Suprapubic skin (tissue), 4 donors: ENCODE results near the gene IQCH. TPM values are rescaled to one million over a fixed set of nuclear protein-coding genes. Genes with fewer than 3 reads are reported as not detected.

Experiments used
- DNase-seq, 2 donors: peaks; one replicate each; pipeline ENCODE4 v3.0.0-alpha.2; 2019; ENCODE audit warnings: low spot score in 2 of 2
- H3K27ac ChIP-seq: fragments of 200-600 bp; sonication (generic); one replicate; pipeline ENCODE4 v1.5.1; 2019
- H3K27me3 ChIP-seq: fragments of 200-600 bp; sonication (generic); one replicate; pipeline ENCODE4 v1.5.1; 2019
- H3K36me3 ChIP-seq: fragments of 200-600 bp; sonication (generic); one replicate; pipeline ENCODE4 v1.5.1; 2019
- H3K4me1 ChIP-seq: fragments of 200-600 bp; sonication (generic); one replicate; pipeline ENCODE4 v1.5.1; 2019
- H3K4me3 ChIP-seq: fragments of 200-600 bp; sonication (generic); one replicate; pipeline ENCODE4 v1.5.1; 2019; ENCODE audit warnings: mild to moderate bottlenecking
- H3K9me3 ChIP-seq: fragments of 200-600 bp; sonication (generic); one replicate; pipeline ENCODE4 v1.5.1; 2019
- CTCF ChIP-seq, 2 donors: fragments of 200-600 bp in 1 of 2; fragments of 450-650 bp in 1 of 2; sonication (generic) in 1 of 2; IDR thresholded peaks; one replicate each; pipeline ENCODE4 v1.5.1; 2016 to 2019; ENCODE audit warnings: antibody characterized with exemption in 2 of 2, mild to moderate bottlenecking in 1 of 2, moderate library complexity in 1 of 2
- EP300 ChIP-seq: sonication (generic); formaldehyde crosslinking; IDR thresholded peaks from one replicate; pipeline ENCODE4 v1.6.1; 2017; ENCODE audit warnings: antibody characterized with exemption
- POLR2A ChIP-seq, 2 donors: fragments of 450-650 bp; IDR thresholded peaks; one replicate each; pipeline ENCODE4 v1.6.1; 2017; ENCODE audit warnings: antibody characterized with exemption in 2 of 2, mild to moderate bottlenecking in 2 of 2, moderate library complexity in 2 of 2
- POLR2AphosphoS5 ChIP-seq, 3 donors: sonication (generic); formaldehyde crosslinking; IDR thresholded peaks; one replicate each; pipeline ENCODE4 v1.6.1; 2017; ENCODE audit warnings: antibody characterized with exemption in 3 of 3
- WGBS: methylation state at CpG from one replicate; pipeline ENCODE4 v1.1.5; 2018; 5-methylcytosine and 5-hydroxymethylcytosine counted together
- total RNA-seq, 4 donors: library from RNA; depleted of rRNA; stranded (reverse); fragments of >200 nt; gene quantifications; one replicate each; pipeline ENCODE4 v1.1.0, GENCODE V29; 2016

IQCH gene
- total RNA-seq, 4 donors from 2014 or later: 1.4 to 3.1 (median 2.2) TPM

DNA sequence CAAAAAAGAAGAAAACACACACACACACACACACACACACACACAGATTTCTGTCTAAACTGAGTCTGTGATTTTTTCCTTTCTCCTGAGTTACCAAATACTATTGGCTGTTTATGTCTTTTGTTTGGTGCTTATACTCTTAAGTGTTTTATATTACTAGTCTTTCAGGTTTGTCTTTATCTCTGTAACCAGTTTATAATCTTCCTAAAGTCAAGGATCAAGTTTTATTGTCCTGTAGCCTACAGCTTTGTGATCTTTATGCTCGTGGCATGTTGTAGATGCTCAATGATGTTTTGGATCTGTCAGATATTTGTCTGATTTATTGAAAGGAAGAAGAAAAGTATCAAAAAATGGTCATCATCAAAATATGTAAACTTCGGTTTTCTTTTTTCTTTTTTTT is 292.5 kb downstream of the IQCH start:
- no peaks in the 10 kb centered on the region for H3K27me3 ChIP-seq
- 71% methylated on average over 2 of the region's 2 CpGs for WGBS
- H3K9me3 ChIP-seq: no peaks in the 10 kb centered on the region
- no peak for TF ChIP-seq EP300
- no peak for TF ChIP-seq POLR2AphosphoS5 (IDR thresholded peaks at IDR 0.05)
- TF ChIP-seq POLR2A (IDR thresholded peaks at IDR 0.05): no peak
- TF ChIP-seq CTCF (IDR thresholded peaks at IDR 0.05): no peak
- H3K4me3 ChIP-seq: no peak overlapping the region
- H3K4me1 ChIP-seq: peaks cover 40% of the 10 kb centered on the region
- peaks cover 22% of the 10 kb centered on the region for H3K36me3 ChIP-seq
- no peak overlapping the region for H3K27ac ChIP-seq
- no peak for DNase-seq

DNA sequence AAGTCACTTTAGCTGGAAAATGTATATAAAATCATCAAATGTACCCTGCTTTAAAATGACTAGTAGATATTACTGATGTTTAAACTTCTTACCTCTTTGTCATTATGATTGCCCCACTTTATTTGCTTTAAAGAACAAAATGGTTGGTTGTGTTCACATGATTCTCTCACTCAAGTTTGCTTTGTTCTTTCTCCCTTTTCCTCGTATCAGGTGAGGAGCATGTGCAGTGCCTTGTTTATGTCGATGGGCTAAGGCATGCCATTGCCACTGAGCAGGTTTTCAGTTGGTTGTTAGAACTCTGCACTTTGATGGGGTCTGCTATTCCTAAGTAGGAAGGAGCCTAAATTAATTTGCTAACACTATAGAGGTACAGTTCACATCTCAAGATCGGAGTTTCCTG is 293.2 kb downstream of the IQCH start:
- Histone ChIP-seq H3K27ac (no peak overlapping the region), H3K4me1 (peaks cover 40% of the 10 kb centered on the region), H3K9me3 (no peaks in the 10 kb centered on the region), H3K4me3 (no peak overlapping the region), H3K27me3 (no peaks in the 10 kb centered on the region), H3K36me3 (peaks cover 22% of the 10 kb centered on the region)
- TF ChIP-seq POLR2AphosphoS5 (IDR thresholded peaks at IDR 0.05) (no peak), EP300 (no peak), CTCF (IDR thresholded peaks at IDR 0.05) (no peak)
- no peak for DNase-seq
- 82% methylated on average over 3 of the region's 3 CpGs for WGBS

GRCh38 chr15:67548236-67548852 is 293.8 kb downstream of the IQCH start:
- Histone ChIP-seq H3K27ac (no peak overlapping the region), H3K4me1 (peaks cover 35% of the 10 kb centered on the region)

DNA sequence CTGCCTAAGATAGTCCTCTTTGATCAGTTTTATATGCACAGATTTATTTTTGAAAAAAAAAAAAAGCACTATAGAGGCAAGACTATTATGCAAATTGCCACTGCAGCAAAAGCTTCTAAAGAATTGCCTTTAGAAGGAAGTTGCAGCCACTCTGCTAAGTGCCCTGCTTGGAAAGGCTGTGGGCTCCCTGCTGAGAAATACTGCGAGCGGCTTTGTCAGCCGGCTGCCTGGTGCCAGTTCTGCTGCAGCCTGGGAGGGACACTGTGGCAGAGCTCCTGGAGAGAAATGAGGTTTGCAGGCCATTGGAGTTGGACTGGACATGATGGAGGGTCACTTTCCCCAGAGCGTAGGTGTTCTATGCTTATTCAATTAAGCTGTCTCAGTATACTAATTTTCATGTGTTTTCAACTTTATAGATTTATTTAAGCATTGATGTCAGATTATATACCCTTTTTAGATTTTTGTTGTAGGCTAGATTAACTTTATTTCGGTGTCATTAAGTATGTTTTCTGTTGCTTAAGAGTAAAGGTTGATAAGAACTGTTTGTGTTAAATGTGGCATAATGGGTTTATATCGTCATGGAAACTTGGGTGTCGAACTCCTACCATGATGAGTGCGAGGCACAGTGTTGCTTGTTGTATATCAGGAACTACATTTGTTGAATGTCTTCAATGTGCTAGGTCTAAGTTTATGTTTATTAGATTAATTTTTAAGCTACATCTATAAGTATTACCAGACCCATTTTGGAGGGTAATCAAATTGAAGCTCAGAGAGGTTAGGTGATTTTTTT is 294.5 kb downstream of the IQCH start:
- no peak for DNase-seq
- TF ChIP-seq POLR2AphosphoS5 (IDR thresholded peaks at IDR 0.05) (no peak), EP300 (no peak), POLR2A (IDR thresholded peaks at IDR 0.05) (no peak), CTCF (IDR thresholded peaks at IDR 0.05) (no peak)

More at GRCh38 chr15:67548236-67548852, 293.8 kb downstream of the IQCH start:
- 55% methylated on average over 2 of the region's 2 CpGs for WGBS
- peaks cover 22% of the 10 kb centered on the region for H3K36me3 ChIP-seq
- H3K27me3 ChIP-seq: no peaks in the 10 kb centered on the region
- no peak for TF ChIP-seq CTCF (IDR thresholded peaks at IDR 0.05)
- TF ChIP-seq POLR2AphosphoS5 (IDR thresholded peaks at IDR 0.05): no peak
- TF ChIP-seq POLR2A (IDR thresholded peaks at IDR 0.05): no peak
- TF ChIP-seq EP300: no peak
- DNase-seq: no peak
- no peaks in the 10 kb centered on the region for H3K9me3 ChIP-seq
- no peak overlapping the region for H3K4me3 ChIP-seq

GRCh38 chr15:67549736-67550135 is 295.1 kb downstream of the IQCH start:
- no peak for TF ChIP-seq CTCF (IDR thresholded peaks at IDR 0.05)
- TF ChIP-seq EP300: no peak
- no peak for TF ChIP-seq POLR2AphosphoS5 (IDR thresholded peaks at IDR 0.05)
- Histone ChIP-seq H3K36me3 (peaks cover 22% of the 10 kb centered on the region), H3K27me3 (no peaks in the 10 kb centered on the region), H3K4me1 (peaks cover 21% of the 10 kb centered on the region), H3K9me3 (no peaks in the 10 kb centered on the region), H3K27ac (no peak overlapping the region), H3K4me3 (no peak overlapping the region)
- WGBS: 67% methylated on average over 3 of the region's 3 CpGs
- no peak for DNase-seq

More for the DNA sequence above, 294.5 kb downstream of the IQCH start:
- Histone ChIP-seq H3K4me1 (peaks cover 28% of the 10 kb centered on the region), H3K27ac (no peak overlapping the region), H3K4me3 (no peak overlapping the region), H3K27me3 (no peaks in the 10 kb centered on the region), H3K9me3 (no peaks in the 10 kb centered on the region), H3K36me3 (peaks cover 22% of the 10 kb centered on the region)
- 86% methylated on average over 8 of the region's 8 CpGs for WGBS
